Stimulated activated CD8-positive, alpha-beta memory T cell treated with anti-CD3 and anti-CD28 coated beads, Interleukin-4, amount 100 ng/mL, for 4 hours (primary cell): ENCODE data around the gene NR5A1.

Experiments used
- DNase-seq, 2 donors: peaks; one replicate each; pipeline ENCODE4 v3.0.0-alpha.2; 2020; ENCODE audit warnings: low read depth in 2 of 2, low spot score in 1 of 2

Gene NR5A1

GRCh38 chr9:124444166-124444565, 63.0 kb downstream of the NR5A1 start:
- DNase-seq = no peak

- no peak for DNase-seq
Observed at GRCh38 chr9:124443625-124444024, 63.6 kb downstream of the NR5A1 start.

GRCh38 chr9:124442826-124443225, 64.4 kb downstream of the NR5A1 start:
- DNase-seq = no peak

- DNase-seq = no peak
Observed at GRCh38 chr9:124442379-124442778, 64.8 kb downstream of the NR5A1 start.

GRCh38 chr9:124441291-124441690, 65.9 kb downstream of the NR5A1 start:
- no peak for DNase-seq

- DNase-seq = no peak
Observed at GRCh38 chr9:124440786-124441185, 66.4 kb downstream of the NR5A1 start.

GRCh38 chr9:124439686-124440243, 67.4 kb downstream of the NR5A1 start:
- DNase-seq = no peak

- no peak for DNase-seq
Observed at GRCh38 chr9:124439086-124439485, 68.1 kb downstream of the NR5A1 start.

GRCh38 chr9:124438091-124438490, 69.1 kb downstream of the NR5A1 start:
- DNase-seq = no peak

GRCh38 chr9:124437086-124437485, 70.1 kb downstream of the NR5A1 start:
- DNase-seq = no peak

GRCh38 chr9:124436320-124436719, 70.9 kb downstream of the NR5A1 start:
- DNase-seq = no peak
